Left kidney (tissue), 2 donors: ENCODE measurements around the gene SLC30A1. TPM values are rescaled to one million over a fixed set of nuclear protein-coding genes. Genes with fewer than 3 reads are reported as not detected.

Experiments used
- DNase-seq: peaks from one replicate; pipeline ENCODE4 v3.0.0-alpha.2; 2013
- polyA plus RNA-seq: library from polyadenylated mRNA; unstranded; fragments of 120-200 nt; gene quantifications from one replicate; pipeline ENCODE4 v1.2.1, GENCODE V29; 2013; ENCODE audit not compliant: insufficient read length

The SLC30A1 gene
- polyA plus RNA-seq, 1 donor = 36.6 TPM

DNA sequence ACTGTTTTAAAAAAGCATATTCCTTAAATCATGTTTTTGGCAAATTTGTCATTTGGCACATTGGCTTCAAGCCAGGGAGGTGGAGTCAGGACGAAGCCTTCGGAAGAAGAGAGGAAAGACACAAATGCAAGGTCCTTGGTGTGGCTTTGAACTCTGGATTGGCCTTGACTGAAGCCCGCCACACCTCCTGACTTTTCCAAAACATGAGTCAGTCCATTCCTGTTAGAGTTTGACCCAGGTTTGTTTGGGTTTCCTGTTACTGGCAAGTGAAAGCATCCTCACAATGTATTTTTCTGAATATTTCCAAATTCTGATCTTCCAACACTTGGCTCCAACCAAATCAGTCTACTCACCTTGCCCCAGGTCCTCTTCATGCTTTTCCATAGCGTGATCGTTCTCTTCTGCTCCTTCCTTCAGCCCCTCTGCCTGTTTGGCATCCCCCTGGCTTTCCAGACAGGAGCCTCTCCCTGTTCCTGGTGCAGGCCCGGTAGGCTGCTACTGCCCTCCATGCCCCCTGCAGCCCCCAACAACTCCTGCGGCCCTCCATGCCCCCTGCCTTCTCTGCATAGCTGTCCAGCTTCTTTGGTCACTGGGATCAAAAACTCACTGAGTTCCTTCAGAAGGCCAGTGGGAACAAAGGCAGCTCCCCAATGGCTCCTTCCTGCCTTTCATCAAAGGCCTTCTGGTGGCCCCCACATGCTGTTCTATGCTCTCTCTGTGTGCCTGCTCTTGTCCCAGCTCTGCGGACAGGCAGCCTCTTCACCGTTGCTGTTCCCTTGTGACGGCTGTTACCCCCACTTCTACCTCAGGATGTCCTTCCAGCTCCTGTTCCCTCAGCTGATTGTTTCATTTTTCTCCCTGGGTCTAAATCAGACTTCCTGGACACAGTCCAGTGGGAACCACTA lies 30.4 kb upstream of the SLC30A1 start:
- no peak for DNase-seq

DNA sequence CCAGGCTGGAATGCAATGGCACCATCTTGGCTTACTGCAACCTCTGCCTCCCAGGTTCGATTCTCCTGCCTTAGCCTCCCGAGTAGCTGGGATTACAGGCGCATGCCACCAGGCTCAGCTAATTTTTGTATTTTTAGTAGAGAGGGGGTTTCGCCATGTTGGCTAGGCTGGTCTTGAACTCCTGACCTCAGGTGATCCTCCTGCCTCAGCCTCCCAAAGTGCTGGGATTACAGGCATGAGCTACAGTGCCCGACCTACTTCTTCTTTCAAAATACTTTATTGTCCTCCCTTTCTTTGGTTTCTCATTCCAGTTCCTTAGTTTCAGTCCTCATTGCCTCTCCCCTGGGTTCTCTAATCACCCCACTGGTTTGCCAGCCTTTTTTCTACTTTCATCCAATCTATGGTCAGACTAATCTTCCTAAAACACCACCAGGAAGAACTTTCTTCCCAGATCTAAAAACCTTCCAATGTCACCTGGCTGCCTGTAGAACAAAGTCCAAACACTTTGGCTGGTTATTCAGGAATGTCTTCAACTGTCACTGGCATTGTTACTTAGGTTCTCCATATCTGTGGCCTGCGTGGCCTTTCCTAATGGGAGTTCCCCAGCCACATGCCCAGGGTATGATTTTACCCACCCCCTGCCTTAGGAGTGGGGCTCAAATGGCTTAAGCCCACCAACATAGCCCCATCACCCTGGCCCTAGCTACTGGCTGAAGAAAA lies 29.0 kb upstream of the SLC30A1 start:
- no peak for DNase-seq

DNA sequence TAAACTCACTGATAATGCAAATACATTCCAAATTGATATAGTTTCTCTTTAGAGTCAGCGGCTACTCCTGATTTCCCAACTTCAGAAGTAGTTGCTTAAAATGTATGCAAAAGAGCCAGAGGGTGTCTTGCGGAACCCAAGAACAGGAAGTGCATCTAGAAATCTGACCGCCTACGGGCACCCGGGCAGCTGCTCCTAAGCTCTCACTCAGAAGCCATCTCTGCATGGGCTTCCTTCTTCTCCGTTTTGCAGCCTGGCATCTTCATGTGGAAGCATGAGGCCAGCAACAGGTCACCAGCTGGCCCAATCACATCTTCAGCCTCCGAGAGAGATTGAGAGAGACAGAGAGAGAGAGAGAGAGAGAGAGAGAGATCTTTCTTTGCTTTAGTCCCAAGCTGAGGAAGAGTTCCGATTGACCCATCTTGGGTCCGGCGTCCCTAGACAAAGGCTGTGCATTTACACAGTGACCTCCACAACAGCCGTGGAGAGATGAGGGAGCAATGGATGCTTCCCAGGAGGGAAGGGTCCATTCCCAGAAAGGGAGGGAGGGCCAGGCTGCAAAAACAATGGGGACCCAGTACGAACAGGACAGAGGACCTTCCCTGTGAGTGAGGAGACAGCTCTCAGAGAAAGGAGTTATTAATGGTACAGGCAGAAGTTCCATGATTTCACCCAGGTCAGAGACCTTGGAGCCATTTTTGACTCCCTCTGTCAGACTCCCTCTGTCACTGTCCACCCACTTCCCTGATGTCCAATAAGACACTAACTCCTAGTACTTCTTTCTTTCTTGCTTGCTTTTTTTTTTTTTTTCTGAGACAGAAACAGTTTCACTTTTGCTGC lies 28.2 kb upstream of the SLC30A1 start:
- DNase-seq = no peak

GRCh38 chr1:211606332-211606913 lies 27.5 kb upstream of the SLC30A1 start:
- DNase-seq = no peak

- DNase-seq = no peak
Measured at GRCh38 chr1:211605603-211606331, 26.8 kb upstream of the SLC30A1 start.

DNA sequence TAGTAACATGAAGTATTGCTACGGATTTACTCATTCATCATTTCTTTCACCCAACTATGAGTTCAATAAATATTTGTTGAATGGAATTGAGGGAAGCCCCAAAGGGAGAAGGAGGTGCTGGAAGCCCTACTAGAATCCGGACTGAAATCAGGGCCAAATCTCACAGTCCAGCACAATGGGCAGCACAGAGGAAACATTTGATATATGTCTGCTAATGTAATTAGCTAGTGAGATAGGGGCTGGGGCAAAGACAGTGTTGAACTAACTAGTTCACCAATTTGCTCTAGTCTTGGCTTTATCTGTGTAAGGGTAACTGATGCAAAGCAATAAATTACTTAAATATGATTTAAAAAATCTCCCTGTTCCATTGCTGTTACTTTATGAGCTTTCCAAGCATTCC lies 26.1 kb upstream of the SLC30A1 start:
- no peak for DNase-seq

GRCh38 chr1:211604548-211604947 lies 25.6 kb upstream of the SLC30A1 start:
- no peak for DNase-seq

DNA sequence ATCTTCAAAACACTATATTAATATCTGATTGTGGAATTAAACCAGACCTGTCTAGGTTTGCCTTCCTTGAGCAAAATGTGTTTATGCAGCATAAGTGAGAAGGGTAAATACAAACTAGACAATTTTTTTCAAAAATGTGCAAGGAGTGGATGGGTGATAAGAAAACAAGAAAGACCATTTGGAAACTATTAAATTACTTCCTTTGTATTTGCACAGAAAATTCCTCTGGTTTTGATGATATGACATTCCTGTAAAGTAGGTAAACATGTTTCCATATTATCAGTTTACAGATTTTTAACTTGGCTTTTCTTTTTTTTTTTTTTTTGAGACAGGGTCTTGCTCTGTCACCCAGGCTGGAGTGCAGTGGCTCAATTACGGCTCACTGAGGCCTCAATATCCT lies 24.8 kb upstream of the SLC30A1 start:
- DNase-seq = no peak

- no peak for DNase-seq
Measured at GRCh38 chr1:211603191-211603701, 24.3 kb upstream of the SLC30A1 start.

GRCh38 chr1:211601982-211602670 lies 23.2 kb upstream of the SLC30A1 start:
- no peak for DNase-seq

GRCh38 chr1:211601159-211601558 lies 22.2 kb upstream of the SLC30A1 start:
- DNase-seq = no peak

- DNase-seq = no peak
Measured at GRCh38 chr1:211599250-211599649, 20.3 kb upstream of the SLC30A1 start.

DNA sequence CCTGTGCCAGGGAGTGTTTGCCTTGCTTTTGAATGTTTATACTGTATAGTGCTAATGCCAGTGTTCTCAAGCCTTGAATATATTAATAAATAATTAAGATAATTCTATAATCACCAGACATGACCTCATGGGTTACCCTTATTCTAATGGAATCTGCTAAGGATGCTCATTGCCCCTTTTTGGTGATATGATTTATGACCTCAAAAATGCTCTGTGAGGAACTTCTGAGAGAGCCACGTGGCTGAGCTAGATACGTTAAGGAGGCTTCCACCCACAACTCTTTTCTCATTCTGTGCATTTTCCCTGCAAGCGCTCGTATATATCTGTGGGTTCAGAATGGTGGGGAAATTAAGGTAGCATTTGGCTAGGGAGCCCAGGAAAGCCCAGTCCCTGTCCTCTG lies 19.6 kb upstream of the SLC30A1 start:
- no peak for DNase-seq

GRCh38 chr1:211596418-211597181 lies 17.6 kb upstream of the SLC30A1 start:
- DNase-seq = no peak

- no peak for DNase-seq
Measured at GRCh38 chr1:211595419-211595818, 16.5 kb upstream of the SLC30A1 start.

DNA sequence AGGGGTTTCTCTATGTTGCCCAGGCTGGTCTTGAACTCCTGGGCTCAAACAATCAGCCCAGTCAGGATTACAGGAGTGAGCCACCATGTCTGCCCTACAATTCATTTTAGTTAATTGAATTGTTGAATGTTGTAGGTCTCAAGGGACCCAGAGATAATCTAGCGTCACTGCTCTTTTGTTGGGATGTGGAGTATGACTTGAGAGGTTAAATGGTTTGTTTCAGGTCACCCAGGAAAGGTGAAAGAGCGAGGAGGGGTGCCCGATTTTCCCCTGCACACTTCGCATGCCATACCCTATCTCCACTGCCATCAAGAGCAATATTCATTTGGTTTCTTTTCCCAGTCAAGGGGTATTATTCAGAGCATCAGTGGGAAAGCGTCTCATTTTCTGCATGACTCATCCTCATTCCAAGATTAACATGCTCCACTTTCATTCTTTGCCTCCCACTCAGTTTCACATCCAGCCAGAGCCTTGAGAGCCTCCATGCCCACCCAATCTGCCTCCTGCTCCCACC lies 13.1 kb upstream of the SLC30A1 start:
- DNase-seq = no peak

DNA sequence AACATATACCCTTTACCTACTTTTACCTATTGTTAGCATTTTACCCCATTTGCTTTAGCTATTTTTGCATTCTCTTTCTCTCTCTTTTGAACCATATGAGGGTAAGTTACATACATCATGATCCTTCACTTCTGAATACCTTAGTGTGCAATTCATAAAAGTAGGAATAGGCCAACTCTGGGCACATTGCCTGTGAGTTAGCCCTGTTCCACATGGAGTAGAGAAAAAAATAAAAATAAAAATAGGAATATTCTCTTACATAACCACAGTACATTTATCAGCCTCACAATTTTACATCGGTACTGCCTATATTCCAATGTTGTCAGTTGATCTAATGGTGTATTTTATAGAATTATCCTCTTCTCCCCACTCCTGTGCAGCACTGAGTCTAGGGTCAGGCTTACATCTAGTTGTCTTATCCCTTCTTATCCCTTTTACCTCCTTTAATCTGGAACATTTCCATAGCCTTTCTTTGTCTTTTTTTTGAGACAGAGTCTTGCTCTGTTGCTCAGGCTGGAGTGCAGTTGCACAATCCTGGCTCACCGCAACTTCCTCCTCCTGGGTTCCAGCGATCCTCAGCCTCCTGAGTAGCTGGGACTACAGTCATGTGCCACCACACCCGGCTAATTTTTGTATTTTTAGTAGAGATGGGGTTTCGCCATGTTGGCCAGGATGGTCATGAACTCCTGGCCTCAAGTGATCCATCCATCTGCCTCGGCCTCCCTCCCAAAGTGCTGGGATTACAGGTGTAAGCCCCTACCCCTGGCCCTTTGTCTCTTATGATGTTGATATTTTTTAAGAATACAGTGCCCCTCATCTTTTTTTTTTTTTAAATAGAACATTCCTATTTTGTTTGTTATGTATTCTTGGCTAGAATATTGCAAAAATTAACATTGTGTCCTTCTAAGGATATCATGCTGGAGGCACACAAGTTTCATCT lies 11.1 kb upstream of the SLC30A1 start:
- no peak for DNase-seq

DNA sequence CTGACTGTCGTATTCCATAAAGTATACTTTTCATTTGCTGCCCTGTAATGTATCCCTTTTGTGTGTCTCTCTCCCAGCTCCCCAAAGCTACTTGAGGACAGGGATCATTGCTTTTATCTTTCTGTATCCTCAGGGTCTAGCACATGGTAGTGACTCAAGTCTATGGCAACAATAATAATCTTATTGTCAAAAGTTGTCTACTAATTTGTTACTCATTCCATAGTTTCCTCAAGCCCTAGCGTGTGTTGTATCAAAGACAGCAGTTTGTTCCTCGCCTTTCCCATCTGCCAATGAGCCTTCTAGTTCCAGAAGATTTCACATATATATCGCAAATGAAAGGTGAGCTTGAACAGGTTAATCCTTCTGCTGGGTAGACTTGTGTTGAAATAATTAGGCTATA lies 9.8 kb upstream of the SLC30A1 start:
- DNase-seq = no peak
